ENCODE data around the gene KLF15.

Gene KLF15

DNA sequence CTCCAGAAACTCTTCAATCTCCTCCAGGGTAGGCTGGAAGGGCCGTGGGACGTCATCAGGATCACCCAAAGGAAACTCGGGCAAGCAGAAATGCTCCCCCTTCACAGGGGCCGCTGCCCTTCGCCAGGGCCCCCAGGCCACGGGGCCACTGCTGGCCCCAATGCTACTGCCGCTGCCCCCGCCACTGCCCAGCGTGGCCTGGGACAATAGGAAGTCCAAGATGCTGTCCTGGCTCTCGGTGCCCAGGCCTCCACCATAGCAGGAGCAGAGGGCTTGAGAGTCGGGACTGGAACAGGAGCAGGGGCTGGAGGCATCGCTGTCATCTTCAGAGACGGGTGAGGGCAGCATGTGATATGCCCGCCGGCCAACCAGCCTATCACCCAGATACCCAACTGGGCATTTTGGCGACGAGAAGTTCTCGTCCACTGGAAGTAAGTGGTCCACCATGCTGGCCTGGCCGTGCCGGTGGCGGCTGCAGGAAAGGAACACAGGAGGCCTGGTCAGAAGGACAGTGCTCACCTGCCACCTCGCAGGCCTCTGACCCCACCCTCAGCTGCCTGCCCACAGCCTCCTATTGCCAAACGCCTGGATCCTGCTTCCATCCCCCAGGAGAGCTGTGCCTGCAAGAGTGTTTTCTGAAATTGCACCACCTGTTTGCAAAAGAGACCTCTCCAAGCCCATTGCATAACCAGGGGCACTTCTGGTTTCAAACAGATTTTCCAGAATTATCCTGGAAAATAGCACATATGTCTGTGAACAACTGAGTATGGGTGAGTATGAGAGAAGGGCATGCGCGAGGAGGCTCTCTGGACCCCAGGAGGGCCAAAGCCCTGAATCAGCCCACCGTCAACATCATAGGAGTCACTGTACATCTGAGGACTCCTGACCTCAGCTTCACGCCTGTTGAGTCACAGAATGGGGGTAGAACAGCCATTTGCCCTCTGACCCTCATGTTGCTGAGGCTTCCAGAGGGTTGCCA is 4.4 kb downstream of the KLF15 start:
- peaks cover 11% of the 10 kb centered on the region for H3K36me3 ChIP-seq (ENCODE audit: control insufficient read depth, insufficient read depth, low read length)
- no peaks in the 10 kb centered on the region for H3K9me3 ChIP-seq (ENCODE audit: control insufficient read depth, insufficient read depth, low read length)
- H3K4me1 ChIP-seq (ENCODE audit: control insufficient read depth, insufficient read depth, low read length) = 0 out of 2 replicates have a peak, but pooled peaks cover 1% of the 10 kb centered on the region
- no peak overlapping the region for H3K27ac ChIP-seq (ENCODE audit: low read length)
- H3K27me3 ChIP-seq (ENCODE audit: control insufficient read depth, insufficient read depth, low read length) = no peaks in the 10 kb centered on the region
- no peak for DNase-seq (ENCODE audit: low read depth, low spot score)
- no peak overlapping the region for H3K4me3 ChIP-seq (ENCODE audit: low read length)
- WGBS (ENCODE audit: insufficient coverage, insufficient read length) = no CpG with 5 or more reads among the region's 27 CpGs

DNA sequence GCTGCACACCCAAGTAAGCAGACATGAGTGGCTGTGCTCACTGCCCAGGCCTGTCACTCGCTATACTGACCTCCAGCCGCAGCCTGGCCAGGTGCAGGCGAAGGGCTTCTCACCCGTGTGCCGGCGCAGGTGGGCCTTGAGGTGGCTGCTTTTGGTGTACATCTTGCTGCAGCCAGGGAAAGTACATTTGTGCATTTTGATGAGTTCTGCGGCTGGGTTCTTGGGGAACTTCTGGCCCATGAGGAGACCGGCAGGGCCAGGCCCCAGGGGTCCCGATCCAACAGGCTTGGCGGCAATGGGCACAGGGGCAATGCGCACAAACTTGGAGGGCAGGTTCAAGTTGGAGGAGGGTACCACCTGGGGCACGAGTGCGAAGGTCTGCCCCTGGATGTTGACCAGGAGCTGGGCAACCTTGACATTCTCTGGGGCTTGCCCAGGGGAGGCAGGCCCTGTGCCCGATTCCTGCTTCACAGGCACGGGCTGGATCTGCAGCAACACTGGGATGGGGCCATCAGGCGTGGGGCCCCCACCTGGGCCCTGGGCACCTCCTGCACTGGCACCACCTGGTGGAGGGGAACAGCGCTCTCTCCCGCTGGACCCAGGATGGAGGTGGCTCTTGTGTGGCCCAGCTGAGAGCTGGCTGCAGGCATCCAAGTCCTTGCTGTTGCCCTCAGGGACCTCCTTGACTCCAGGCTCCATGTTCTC is 5.3 kb downstream of the KLF15 start:
- WGBS (ENCODE audit: insufficient coverage, insufficient read length) = no CpG with 5 or more reads among the region's 18 CpGs
- Histone ChIP-seq H3K27me3 (ENCODE audit: control insufficient read depth, insufficient read depth, low read length) (no peaks in the 10 kb centered on the region), H3K4me1 (ENCODE audit: control insufficient read depth, insufficient read depth, low read length) (0 out of 2 replicates have a peak, but pooled peaks cover 1% of the 10 kb centered on the region), H3K9me3 (ENCODE audit: control insufficient read depth, insufficient read depth, low read length) (no peaks in the 10 kb centered on the region), H3K4me3 (ENCODE audit: low read length) (no peak overlapping the region), H3K27ac (ENCODE audit: low read length) (no peak overlapping the region), H3K36me3 (ENCODE audit: control insufficient read depth, insufficient read depth, low read length) (peaks cover 11% of the 10 kb centered on the region)
- no peak for DNase-seq (ENCODE audit: low read depth, low spot score)

DNA sequence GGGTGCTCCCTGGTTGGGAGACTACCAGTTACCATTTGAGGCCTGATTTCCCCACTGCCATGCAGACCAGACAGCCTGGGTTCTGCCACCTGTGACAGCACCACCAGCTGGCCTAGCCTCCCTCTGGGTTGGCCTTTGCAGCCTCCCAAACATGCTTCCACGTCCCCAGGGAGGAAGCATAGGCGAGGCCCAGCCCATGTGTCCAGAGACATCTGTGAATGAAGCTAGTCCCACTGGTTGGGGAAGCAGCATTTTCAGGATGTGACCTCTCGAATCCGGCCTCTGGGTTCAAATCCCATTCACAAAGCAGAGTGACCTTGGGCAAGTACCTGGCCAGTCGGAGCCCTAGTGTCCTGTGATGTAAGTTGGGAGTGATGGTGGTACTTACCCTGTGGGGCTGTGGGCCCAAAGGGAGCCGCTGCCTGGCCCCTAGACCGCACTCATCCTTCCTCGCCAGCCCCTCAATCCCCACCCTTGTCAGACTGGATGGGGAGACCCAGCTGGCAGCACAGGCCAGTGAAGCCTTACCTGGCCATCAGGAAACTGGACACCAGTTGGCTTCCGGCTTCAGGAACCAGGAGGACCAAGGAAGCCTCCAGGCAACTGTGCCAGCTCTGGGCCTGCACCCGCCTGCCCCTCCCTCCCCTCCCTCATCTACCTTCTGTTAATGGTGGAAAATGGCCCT is 6.0 kb downstream of the KLF15 start:
- Histone ChIP-seq H3K4me3 (ENCODE audit: low read length) (no peak overlapping the region), H3K27ac (ENCODE audit: low read length) (no peak overlapping the region), H3K27me3 (ENCODE audit: control insufficient read depth, insufficient read depth, low read length) (no peaks in the 10 kb centered on the region), H3K4me1 (ENCODE audit: control insufficient read depth, insufficient read depth, low read length) (no peaks in the 10 kb centered on the region), H3K36me3 (ENCODE audit: control insufficient read depth, insufficient read depth, low read length) (peaks cover 11% of the 10 kb centered on the region), H3K9me3 (ENCODE audit: control insufficient read depth, insufficient read depth, low read length) (no peaks in the 10 kb centered on the region)
- DNase-seq (ENCODE audit: low read depth, low spot score) = no peak
- no CpG with 5 or more reads among the region's 10 CpGs for WGBS (ENCODE audit: insufficient coverage, insufficient read length)

DNA sequence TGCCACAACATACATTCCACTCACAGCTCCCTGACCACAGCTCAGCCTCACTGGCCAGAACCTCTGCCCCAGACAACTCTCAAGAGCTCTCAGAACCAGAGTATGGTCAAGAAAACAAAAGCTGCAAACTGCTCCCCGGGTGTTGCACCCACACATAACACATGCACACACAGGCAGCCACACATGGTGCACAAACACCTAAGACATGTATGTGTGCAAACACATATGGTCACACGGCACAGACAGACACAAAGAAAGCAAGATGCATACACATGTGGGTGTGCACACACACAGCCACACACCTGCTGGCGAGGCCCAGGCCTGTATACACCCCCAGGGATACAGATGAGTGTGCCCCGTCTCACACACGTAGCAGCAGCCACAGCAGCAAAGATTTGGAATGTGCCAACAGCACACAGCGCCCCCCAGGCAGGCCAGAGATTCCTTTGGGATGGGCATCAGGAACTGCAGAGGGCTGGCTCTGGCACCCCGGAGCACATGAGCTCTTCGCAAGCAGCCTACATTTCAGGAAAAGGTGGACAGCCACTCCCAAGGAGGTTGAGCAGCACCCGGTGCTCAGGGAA is 6.6 kb downstream of the KLF15 start:
- no peak for DNase-seq (ENCODE audit: low read depth, low spot score)
- H3K4me3 ChIP-seq (ENCODE audit: low read length) = no peak overlapping the region
- H3K4me1 ChIP-seq (ENCODE audit: control insufficient read depth, insufficient read depth, low read length) = no peaks in the 10 kb centered on the region
- no peaks in the 10 kb centered on the region for H3K9me3 ChIP-seq (ENCODE audit: control insufficient read depth, insufficient read depth, low read length)
- H3K27me3 ChIP-seq (ENCODE audit: control insufficient read depth, insufficient read depth, low read length) = no peaks in the 10 kb centered on the region
- peaks cover 11% of the 10 kb centered on the region for H3K36me3 ChIP-seq (ENCODE audit: control insufficient read depth, insufficient read depth, low read length)
- H3K27ac ChIP-seq (ENCODE audit: low read length) = no peak overlapping the region
- no CpG with 5 or more reads among the region's 9 CpGs for WGBS (ENCODE audit: insufficient coverage, insufficient read length)

DNA sequence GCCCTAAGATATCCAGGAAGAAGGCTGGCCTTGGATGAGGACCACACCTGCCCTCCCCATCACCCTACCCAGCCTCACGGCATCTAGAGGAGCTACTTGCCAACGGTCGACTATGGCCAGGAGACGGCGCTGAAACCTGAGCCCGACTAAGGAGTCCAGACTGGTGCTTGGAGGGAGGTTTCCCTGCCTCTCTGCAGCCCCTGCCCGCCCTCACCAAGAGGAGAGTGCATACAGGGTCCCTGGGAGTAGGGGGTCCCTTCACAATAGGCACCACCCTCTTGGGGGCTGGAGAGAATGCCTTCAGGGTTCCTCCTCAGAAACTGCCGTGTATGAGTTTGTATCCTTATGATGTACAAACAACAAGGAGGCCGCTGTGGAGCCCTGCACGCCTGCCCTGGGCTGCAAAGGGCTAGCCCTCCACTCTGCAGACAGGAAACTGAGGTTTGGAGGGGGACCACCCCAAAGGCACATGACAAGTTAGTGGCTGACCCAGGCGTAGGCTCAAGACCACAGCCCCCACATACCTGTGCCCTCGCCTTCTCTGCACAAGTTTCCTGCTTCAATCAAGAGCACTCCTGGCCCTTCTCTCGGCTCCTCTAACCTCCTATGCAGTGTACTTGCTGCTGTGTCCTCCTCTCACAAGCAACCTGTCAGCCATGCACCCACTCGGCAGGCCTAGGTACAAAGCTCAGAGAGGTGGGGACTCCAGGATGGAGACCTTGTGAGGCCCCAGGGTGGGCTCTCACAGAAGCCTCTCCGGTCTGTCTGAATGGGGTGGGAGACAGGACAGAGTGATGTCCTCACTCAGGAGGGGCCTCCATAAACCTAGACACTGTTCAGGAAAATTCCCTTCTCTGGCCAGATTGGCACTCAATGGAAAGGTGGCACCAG is 7.4 kb downstream of the KLF15 start:
- no peak overlapping the region for H3K4me3 ChIP-seq (ENCODE audit: low read length)
- H3K9me3 ChIP-seq (ENCODE audit: control insufficient read depth, insufficient read depth, low read length) = no peaks in the 10 kb centered on the region
- H3K4me1 ChIP-seq (ENCODE audit: control insufficient read depth, insufficient read depth, low read length) = no peaks in the 10 kb centered on the region
- H3K36me3 ChIP-seq (ENCODE audit: control insufficient read depth, insufficient read depth, low read length) = peaks cover 11% of the 10 kb centered on the region
- WGBS (ENCODE audit: insufficient coverage, insufficient read length) = no CpG with 5 or more reads among the region's 15 CpGs
- no peak for DNase-seq (ENCODE audit: low read depth, low spot score)
- no peak overlapping the region for H3K27ac ChIP-seq (ENCODE audit: low read length)
- no peaks in the 10 kb centered on the region for H3K27me3 ChIP-seq (ENCODE audit: control insufficient read depth, insufficient read depth, low read length)

DNA sequence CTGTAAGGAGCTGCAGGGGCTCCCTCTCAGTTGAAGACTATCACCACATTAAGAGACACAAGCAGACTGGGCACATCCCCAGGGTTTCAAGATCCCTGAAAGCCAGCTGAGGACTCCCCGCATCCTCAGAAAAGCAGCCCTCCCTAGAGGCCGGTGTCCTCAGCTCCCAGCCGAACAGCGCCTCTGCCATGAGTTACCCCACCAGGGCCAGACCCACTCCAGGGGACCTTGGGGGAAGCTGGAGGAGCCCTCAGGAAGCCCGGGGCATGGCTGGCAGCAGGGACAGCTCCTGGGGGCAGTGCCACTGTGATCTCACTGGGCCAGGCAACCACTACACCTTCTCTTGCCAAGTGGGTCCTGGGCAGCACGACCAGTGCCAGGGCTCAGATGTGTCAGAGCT is 8.1 kb downstream of the KLF15 start:
- H3K9me3 ChIP-seq (ENCODE audit: control insufficient read depth, insufficient read depth, low read length) = no peaks in the 10 kb centered on the region
- peaks cover 11% of the 10 kb centered on the region for H3K36me3 ChIP-seq (ENCODE audit: control insufficient read depth, insufficient read depth, low read length)
- no peaks in the 10 kb centered on the region for H3K27me3 ChIP-seq (ENCODE audit: control insufficient read depth, insufficient read depth, low read length)
- no peak overlapping the region for H3K4me3 ChIP-seq (ENCODE audit: low read length)
- no peak for DNase-seq (ENCODE audit: low read depth, low spot score)
- no CpG with 5 or more reads among the region's 6 CpGs for WGBS (ENCODE audit: insufficient coverage, insufficient read length)
- H3K27ac ChIP-seq (ENCODE audit: low read length) = no peak overlapping the region
- H3K4me1 ChIP-seq (ENCODE audit: control insufficient read depth, insufficient read depth, low read length) = no peaks in the 10 kb centered on the region

DNA sequence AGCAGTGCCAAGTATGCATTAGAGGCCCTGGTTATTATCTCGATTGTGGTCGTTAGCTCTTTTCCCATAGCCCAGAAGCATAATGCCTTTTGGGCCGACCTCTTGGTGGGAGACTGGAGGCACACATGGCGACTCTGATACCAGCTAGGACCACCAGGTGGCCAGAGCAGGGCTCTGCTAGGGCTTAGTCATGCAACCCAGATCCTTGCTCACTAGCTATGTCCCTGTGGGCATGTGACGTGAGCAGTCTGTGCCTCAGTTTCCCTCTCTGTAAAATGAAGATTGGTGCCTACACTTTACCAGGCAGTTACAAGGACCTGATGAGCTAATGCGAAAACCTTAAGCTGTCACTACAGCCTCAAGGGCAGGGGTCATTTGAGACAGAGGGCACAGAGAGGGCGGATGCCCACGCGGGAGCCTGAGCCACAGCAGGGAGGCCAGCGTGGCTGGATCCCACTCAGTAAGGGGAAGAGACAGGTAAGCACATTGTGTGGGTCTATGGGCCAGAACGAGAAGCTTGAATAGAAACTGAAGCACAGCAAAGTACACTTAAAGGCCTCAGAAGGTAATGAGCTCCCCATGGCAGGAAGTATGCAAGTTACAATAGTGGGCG is 8.8 kb downstream of the KLF15 start:
- DNase-seq (ENCODE audit: low read depth, low spot score) = no peak
- H3K27me3 ChIP-seq (ENCODE audit: control insufficient read depth, insufficient read depth, low read length) = no peaks in the 10 kb centered on the region
- WGBS (ENCODE audit: insufficient coverage, insufficient read length) = no CpG with 5 or more reads among the region's 12 CpGs
- no peak overlapping the region for H3K4me3 ChIP-seq (ENCODE audit: low read length)
- H3K9me3 ChIP-seq (ENCODE audit: control insufficient read depth, insufficient read depth, low read length) = no peaks in the 10 kb centered on the region
- H3K27ac ChIP-seq (ENCODE audit: low read length) = no peak overlapping the region
- H3K36me3 ChIP-seq (ENCODE audit: control insufficient read depth, insufficient read depth, low read length) = peaks cover 11% of the 10 kb centered on the region
- no peaks in the 10 kb centered on the region for H3K4me1 ChIP-seq (ENCODE audit: control insufficient read depth, insufficient read depth, low read length)

DNA sequence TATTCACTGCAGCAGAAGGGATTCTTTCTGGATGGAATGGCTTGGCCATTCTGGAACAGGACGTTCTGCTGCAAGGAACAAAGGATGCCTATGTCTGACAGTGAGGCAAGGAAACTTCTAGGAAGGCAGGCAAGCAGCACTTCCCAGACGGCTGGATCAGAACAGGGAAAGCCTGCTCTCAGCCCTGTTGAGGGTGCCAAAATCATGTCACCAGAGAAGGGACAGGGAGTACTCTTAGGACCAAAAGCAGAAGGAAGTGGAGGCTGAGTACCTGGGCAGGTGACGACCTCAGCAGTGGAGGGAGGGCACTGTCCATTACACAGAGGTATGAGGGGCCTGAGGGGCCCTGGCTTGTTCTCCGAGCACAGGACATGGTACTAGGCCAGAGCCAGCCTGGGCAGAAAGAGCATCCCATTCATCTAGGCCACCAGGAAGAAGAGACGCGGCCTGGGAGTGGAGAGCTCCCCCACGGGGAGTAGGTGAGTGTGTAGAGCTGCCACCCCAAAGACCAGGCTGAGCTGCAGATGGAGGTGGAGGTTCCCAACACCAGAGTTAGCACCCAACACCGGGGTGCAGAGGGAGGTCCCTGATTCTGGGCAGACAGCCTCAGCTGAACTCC is 9.6 kb downstream of the KLF15 start:
- no CpG with 5 or more reads among the region's 8 CpGs for WGBS (ENCODE audit: insufficient coverage, insufficient read length)

DNA sequence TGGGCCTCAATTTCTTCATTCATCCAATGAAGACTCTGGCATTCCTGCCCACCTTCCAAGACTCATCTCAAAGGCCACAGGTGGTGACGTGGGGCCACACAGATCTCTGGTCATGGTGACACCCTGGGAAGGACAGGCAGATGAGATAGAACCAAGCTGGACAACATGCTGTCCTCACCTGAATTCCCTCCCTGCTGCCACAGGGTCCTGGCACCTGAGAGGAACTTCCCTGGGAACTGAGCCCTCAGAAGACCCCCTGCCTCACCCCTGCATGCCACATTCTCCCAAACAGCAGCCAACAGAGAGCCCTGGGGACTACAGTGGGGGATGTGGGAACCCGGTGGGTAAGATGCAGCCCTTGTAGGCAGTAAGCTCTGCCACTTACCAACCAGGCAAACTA is 10.7 kb downstream of the KLF15 start:
- no peak overlapping the region for H3K27ac ChIP-seq (ENCODE audit: low read length)
- no peaks in the 10 kb centered on the region for H3K9me3 ChIP-seq (ENCODE audit: control insufficient read depth, insufficient read depth, low read length)
- DNase-seq (ENCODE audit: low read depth, low spot score) = no peak
- no peak overlapping the region for H3K4me3 ChIP-seq (ENCODE audit: low read length)
- H3K36me3 ChIP-seq (ENCODE audit: control insufficient read depth, insufficient read depth, low read length) = peaks cover 3% of the 10 kb centered on the region; the same call in 1 of the 2 replicates
- WGBS (ENCODE audit: insufficient coverage, insufficient read length) = no CpG with 5 or more reads among the region's 2 CpGs
- no peaks in the 10 kb centered on the region for H3K27me3 ChIP-seq (ENCODE audit: control insufficient read depth, insufficient read depth, low read length)
- peaks cover 2% of the 10 kb centered on the region for H3K4me1 ChIP-seq (ENCODE audit: control insufficient read depth, insufficient read depth, low read length)

More for the DNA sequence above, 9.6 kb downstream of the KLF15 start:
- H3K9me3 ChIP-seq (ENCODE audit: control insufficient read depth, insufficient read depth, low read length) = no peaks in the 10 kb centered on the region
- no peak for DNase-seq (ENCODE audit: low read depth, low spot score)
- no peak overlapping the region for H3K27ac ChIP-seq (ENCODE audit: low read length)
- peaks cover 2% of the 10 kb centered on the region for H3K4me1 ChIP-seq (ENCODE audit: control insufficient read depth, insufficient read depth, low read length)
- no peak overlapping the region for H3K4me3 ChIP-seq (ENCODE audit: low read length)
- peaks cover 11% of the 10 kb centered on the region for H3K36me3 ChIP-seq (ENCODE audit: control insufficient read depth, insufficient read depth, low read length)
- H3K27me3 ChIP-seq (ENCODE audit: control insufficient read depth, insufficient read depth, low read length) = no peaks in the 10 kb centered on the region

Data from iPS DF 6.9 (cell line).